Activated CD4-positive, CD25-positive, alpha-beta regulatory T cell (primary cell): ENCODE measurements around the gene KRTAP25-1.

Source experiments
- DNase-seq, 4 experiments: peaks; one replicate each; lab custom pipeline; 2025; lab: John Stamatoyannopoulos, UW

KRTAP25-1 gene

GRCh38 chr21:30289215-30289614, at the start of gene KRTAP25-1:
KRTAP25-1 (minus strand) TSS chr21:30289514; CDS start chr21:30289490, 24 bp downstream.
- DNase-seq: no peak

- DNase-seq: no peak
Observed at GRCh38 chr21:30338717-30339116, 49.4 kb upstream of the KRTAP25-1 start.

- no peak for DNase-seq
Observed at GRCh38 chr21:30337772-30338171, 48.5 kb upstream of the KRTAP25-1 start.

GRCh38 chr21:30337276-30337744, 48.0 kb upstream of the KRTAP25-1 start, which contains the start of gene KRTAP27-1:
KRTAP27-1 (minus strand) TSS chr21:30337694; CDS start chr21:30337668, 26 bp downstream.
- DNase-seq: no peak

- no peak for DNase-seq
Observed at GRCh38 chr21:30336596-30336995, 47.3 kb upstream of the KRTAP25-1 start.

- no peak for DNase-seq
Observed at GRCh38 chr21:30333736-30334135, 44.4 kb upstream of the KRTAP25-1 start.

DNA sequence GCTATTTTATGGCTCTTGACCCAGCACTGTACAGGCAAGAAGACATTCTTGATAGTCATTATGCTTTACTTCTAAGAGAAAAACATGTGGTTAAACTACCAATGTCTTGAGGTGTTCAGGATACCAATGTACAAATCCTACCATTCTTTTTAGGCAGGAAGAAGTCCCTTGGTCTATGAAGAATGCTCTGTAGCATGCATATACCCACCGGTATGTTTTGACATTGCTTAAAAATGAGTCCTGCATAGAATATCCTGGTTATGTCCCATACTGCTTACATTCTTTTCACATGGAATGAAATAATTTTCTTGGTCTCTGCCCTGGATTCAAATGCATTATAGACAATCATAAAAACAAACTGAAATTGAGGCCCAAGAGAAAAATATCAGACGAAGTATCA, 43.4 kb upstream of the KRTAP25-1 start:
- DNase-seq: no peak

DNA sequence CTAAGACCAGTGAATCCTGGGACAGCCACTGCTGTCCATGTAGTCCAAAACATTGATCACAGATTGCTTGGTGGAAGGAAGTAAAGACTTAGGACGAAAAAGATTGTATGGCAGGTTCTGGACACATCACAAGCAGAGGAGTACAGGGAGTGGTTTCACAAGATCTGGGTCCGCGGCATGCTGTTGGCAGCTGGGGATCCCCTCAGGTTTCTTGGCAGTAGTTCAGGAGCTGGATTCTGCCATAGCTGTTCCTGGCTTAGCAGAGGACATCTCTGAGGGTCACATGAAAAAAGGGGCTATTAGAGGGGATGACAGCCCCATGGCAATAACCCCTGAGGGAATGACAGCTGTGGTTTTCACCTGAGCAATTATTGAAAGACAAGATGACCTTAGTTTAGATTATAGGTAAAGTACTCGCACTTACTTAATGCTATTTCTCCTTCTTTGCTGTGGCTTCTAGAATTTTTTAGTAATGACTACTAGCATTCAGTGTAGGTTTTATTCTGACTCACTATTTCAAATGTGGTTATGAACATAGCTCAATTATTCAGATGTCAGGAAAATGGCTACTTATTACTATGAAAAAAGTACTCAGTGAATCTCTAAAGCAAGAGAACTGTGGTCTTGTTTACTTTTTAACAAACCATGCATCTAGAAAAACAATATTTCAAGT, 40.0 kb upstream of the KRTAP25-1 start:
- no peak for DNase-seq

GRCh38 chr21:30326390-30326789, 37.1 kb upstream of the KRTAP25-1 start:
- DNase-seq: no peak

- no peak for DNase-seq
Observed at GRCh38 chr21:30320215-30320614, 30.9 kb upstream of the KRTAP25-1 start, which contains the start of gene KRTAP26-1. KRTAP26-1 (minus strand) TSS chr21:30320315; CDS start chr21:30320035, 280 bp downstream.

DNA sequence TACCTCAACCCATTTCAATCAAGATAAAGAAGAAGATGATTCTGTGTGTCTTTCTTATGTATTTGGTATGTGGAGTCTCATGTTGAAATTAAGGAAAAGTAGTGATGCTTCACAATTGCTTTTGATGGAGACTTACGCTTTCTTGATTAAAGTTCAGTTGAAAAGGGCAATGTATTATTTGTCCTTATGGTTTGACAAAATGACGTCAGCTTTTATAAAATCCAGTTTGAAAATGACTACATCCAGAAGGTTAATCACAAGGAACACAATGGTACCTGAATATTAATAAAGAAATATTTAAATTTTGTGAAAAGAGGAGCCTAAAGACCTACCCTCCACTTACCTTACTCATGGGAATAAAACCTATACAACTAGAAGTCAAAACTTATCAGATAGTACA, 26.4 kb upstream of the KRTAP25-1 start:
- no peak for DNase-seq

DNA sequence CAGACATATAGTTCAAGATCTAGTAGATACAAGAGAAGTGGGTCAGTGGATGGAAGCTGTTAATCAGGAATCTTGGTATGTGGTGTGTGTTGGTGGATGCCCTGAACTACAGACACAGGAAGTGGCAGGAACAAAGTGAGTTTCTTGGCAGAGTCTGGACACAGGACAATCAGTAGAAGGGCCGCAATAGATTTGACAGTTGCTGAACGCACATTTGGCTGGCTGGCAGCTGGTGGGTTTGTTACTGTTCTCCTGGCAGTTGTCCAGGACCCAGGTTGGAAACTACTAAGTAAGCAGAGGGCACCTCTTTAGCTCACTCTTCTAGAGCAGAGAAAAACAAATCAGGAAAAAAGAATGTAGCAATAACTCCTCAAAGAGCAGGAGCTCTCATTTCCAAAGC, 17.6 kb upstream of the KRTAP25-1 start:
- no peak for DNase-seq

DNA sequence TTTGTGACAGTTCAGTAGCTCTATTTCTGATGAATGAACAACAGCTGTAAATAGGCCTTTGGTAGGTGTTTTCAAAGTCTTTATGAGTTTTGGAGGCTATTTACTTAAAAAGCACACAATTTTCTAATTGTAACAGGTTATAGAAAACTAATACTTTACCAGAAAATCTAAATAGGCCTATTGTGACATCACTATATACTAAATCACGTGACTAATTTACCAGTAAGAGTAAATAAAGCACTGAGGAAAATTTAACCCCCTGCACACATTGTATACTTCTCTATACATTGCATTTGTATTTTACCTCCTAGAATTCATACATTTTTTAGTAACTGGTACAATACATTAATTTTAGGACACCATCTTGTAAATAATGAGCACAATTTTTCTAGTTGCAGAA, 15.8 kb upstream of the KRTAP25-1 start:
- DNase-seq: no peak

- DNase-seq: no peak
Observed at GRCh38 chr21:30282850-30283249, 6.5 kb downstream of the KRTAP25-1 start, which contains the start of gene KRTAP24-1. KRTAP24-1 (minus strand) TSS chr21:30282950; CDS start chr21:30282932, 18 bp downstream.

DNA sequence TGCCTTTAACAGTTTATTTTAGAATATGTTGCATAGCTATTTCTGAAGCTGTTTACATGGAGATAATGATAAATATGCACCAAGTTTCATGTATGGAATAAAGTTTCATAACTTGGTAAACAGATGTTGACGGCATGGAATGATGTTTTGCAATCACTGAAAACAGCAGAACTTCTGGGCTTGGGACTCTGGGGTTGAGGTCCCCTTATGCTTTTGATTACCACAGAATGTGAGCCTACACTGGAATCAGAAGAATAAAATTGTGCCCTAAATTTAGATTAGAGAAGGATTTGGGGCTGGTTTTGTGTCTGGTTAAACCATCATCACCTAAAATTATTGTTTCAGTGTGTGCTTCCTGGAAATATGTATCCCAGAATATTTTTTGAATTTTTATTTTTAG, 17.7 kb downstream of the KRTAP25-1 start:
- DNase-seq: no peak

DNA sequence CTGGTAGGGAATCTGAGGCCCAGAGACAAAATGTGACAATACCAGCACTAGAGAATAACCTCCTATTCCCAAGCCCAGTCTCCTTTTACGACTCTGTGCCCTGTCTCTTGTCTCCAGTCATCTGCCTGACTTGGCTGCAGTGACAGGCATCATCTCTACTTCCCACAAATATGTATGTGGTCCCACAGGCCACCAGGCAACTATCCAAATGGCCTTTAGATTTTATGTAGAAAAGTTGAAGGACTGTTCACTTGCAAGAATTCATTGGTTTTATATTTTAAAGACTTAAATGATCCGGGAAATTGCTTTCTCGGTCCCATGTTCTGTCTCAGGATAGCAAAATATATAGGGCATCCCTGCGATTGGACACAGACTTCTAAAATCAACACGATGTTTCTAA, 18.2 kb downstream of the KRTAP25-1 start:
- DNase-seq: no peak

DNA sequence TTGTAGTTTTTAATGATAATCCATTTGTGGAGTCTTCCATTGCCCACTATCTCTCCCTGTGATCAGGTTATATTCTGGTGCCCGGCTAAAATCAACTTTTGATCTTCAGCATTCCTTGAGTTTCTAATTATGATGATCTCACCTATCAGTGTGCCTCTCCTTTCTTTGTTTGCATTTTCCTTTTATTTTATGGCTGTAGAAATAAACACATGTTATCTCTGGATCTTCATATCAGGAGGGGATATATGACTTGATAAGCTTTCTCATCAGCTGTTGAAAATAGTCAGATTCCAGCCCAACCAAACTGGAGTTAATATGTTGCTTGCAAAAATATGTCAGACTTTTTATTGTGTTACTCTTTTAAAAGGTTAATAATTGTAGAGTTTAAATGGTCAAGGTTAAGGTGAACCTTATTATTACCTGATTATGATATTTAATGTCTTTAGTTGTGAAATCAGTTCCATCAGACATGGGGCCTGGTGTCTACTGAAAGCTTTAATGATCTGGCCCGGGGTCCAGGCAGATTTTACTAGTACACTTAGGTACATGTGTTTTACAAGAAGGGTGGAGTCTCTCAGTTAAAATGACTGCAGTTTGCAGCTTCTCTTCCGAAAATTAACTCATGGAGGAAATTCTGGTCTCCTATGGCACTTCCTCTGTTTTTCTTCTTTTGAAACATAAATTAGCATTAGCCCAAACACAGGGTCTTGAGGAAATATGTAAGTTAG, 19.3 kb downstream of the KRTAP25-1 start:
- DNase-seq: no peak

- no peak for DNase-seq
Observed at GRCh38 chr21:30268608-30269197, 20.6 kb downstream of the KRTAP25-1 start.

- DNase-seq: no peak
Observed at GRCh38 chr21:30257773-30258172, 31.5 kb downstream of the KRTAP25-1 start.

DNA sequence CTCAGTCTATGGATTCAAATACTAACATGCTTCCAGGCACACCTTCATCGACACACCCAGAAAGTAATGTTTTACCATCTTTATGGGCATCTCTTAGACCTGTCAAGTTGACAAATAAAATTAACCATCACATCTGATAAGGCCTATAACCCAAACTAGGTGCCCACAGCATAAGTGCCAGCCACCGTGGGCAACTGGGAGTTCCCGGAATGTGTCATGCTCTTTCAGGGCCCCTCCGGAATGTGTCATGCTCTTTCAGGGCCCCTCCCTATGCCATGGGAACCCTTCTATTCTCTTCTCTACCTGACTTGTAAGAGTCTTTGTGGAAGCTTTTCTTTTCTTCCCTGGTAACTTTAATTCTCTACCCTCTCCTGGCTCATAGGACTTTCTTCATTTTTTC, 33.2 kb downstream of the KRTAP25-1 start:
- no peak for DNase-seq

GRCh38 chr21:30255679-30256078, 33.6 kb downstream of the KRTAP25-1 start:
- no peak for DNase-seq

- DNase-seq: no peak
Observed at GRCh38 chr21:30251781-30252180, 37.5 kb downstream of the KRTAP25-1 start.

- no peak for DNase-seq
Observed at GRCh38 chr21:30249936-30250335, 39.4 kb downstream of the KRTAP25-1 start.
